ENCODE results near the gene SYT8.

Gene SYT8

GRCh38 chr11:1819074-1819473 lies 15.7 kb upstream of the SYT8 start:
- Histone ChIP-seq H3K4me3 (no peak overlapping the region), H3K27ac (no peak overlapping the region)
- DNase-seq (ENCODE audit: low spot score): no peak
- TF ChIP-seq, protein P1, sequence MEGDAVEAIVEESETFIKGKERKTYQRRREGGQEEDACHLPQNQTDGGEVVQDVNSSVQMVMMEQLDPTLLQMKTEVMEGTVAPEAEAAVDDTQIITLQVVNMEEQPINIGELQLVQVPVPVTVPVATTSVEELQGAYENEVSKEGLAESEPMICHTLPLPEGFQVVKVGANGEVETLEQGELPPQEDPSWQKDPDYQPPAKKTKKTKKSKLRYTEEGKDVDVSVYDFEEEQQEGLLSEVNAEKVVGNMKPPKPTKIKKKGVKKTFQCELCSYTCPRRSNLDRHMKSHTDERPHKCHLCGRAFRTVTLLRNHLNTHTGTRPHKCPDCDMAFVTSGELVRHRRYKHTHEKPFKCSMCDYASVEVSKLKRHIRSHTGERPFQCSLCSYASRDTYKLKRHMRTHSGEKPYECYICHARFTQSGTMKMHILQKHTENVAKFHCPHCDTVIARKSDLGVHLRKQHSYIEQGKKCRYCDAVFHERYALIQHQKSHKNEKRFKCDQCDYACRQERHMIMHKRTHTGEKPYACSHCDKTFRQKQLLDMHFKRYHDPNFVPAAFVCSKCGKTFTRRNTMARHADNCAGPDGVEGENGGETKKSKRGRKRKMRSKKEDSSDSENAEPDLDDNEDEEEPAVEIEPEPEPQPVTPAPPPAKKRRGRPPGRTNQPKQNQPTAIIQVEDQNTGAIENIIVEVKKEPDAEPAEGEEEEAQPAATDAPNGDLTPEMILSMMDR (IDR thresholded peaks at IDR 0.05): no peak

- H3K27ac ChIP-seq: peak overlapping the region; percentile 27 to 73
Observed at GRCh38 chr11:1820463-1821325, 14.1 kb upstream of the SYT8 start.

GRCh38 chr11:1821562-1821961 lies 13.2 kb upstream of the SYT8 start:
- Histone ChIP-seq H3K27ac (peak overlapping the region in 1 of 2 donors; percentile 73), H3K4me3 (no peak overlapping the region)
- no peak for DNase-seq (ENCODE audit: low spot score)
- TF ChIP-seq, protein P1 (IDR thresholded peaks at IDR 0.05): no peak

More at GRCh38 chr11:1820463-1821325, 14.1 kb upstream of the SYT8 start:
- TF ChIP-seq, protein P1 (IDR thresholded peaks at IDR 0.05): no peak
- DNase-seq (ENCODE audit: low spot score): no peak
- H3K4me3 ChIP-seq: no peak overlapping the region

GRCh38 chr11:1822648-1823375 lies 12.0 kb upstream of the SYT8 start:
- no peak overlapping the region for H3K4me3 ChIP-seq
- peak overlapping the region in 1 of 2 donors; percentile 73 for H3K27ac ChIP-seq
- TF ChIP-seq, protein P1 (IDR thresholded peaks at IDR 0.05): no peak
- DNase-seq (ENCODE audit: low spot score): no peak

DNA sequence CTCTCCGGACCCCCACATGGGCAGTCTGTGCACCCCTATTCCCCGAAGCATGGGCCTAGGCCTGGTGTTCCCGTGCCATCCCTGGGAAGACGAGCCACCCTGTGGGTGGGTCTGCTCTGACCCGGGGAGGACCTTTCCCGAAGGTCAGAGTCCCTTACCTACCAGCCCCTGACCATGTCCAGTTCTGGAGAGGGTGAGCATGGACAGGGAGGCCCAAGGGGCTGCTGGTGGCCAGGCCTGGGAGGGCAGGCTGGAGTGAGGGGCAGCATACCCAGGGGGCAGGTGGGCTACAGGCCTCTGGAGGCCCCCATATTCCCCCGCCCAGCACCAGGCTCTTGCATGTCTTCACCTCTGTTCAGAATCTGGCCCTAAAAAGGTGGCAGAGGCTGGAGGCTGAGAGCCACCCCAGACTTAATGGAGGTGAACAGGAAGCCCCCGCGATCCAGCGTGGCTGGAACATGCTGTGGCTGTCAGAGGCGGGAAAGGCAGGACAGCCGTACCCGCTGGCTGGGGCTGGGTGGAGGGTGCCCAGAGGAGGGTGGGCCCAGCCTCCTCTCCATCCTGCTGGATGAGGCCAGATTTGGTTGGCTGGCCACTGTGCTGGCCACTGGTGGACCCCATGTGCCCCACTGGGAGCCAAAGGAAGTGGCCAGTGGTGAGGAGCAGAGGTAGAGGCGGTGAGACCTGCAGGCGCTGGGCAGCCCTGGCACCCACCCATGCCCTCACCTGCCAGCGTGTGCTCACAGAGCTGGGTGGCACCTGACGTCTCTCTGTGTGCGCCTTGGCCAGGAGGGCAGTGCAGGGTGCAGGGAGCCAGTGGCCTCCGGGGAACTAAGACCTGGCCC lies 11.2 kb upstream of the SYT8 start:
- H3K27ac ChIP-seq: peak overlapping the region in 1 of 2 donors; percentile 15
- no peak overlapping the region for H3K4me3 ChIP-seq
- no peak for DNase-seq (ENCODE audit: low spot score)
- TF ChIP-seq, protein P1 (IDR thresholded peaks at IDR 0.05): no peak

GRCh38 chr11:1824221-1825038 lies 10.4 kb upstream of the SYT8 start:
- Histone ChIP-seq H3K27ac (peak overlapping the region; percentile 55 to 97), H3K4me3 (no peak overlapping the region)
- DNase-seq (ENCODE audit: low spot score): no peak
- TF ChIP-seq, protein P1 (IDR thresholded peaks at IDR 0.05): no peak
